HL-60 (cell line): Measurements from ENCODE around the gene APBA2.

Source experiments
- POLR2AphosphoS5 ChIP-seq: IDR thresholded peaks from 2 replicates; pipeline ENCODE4 v1.6.1; 2012; ENCODE audit warnings: low read depth
- TF ChIP-seq, protein P1 (sequence below): IDR thresholded peaks from one replicate; pipeline ENCODE4 v1.5.1; 2011; ENCODE audit warnings: low read length, control low read depth, inconsistent platforms; ENCODE audit not compliant: insufficient read depth

DNA sequence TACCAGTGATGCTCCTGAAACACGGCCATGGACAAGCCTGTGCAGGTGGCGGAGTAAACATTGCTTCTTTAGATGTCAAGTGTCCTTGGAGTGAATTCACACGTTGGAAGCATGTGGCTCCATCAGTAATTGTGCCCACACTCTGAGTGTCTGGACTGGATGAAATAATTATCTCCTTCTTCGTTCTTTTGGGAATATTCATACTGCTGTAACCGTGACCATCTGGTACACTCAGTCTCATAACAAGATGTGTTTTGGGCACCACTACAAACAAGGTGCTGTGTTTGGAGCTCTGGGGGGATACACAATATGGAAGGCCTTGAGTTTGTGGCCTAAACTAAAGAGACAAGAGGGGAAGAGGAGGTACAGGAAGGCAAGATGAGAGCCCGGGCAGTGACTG lies 165.6 kb downstream of the APBA2 start:
- TF ChIP-seq, protein P1, sequence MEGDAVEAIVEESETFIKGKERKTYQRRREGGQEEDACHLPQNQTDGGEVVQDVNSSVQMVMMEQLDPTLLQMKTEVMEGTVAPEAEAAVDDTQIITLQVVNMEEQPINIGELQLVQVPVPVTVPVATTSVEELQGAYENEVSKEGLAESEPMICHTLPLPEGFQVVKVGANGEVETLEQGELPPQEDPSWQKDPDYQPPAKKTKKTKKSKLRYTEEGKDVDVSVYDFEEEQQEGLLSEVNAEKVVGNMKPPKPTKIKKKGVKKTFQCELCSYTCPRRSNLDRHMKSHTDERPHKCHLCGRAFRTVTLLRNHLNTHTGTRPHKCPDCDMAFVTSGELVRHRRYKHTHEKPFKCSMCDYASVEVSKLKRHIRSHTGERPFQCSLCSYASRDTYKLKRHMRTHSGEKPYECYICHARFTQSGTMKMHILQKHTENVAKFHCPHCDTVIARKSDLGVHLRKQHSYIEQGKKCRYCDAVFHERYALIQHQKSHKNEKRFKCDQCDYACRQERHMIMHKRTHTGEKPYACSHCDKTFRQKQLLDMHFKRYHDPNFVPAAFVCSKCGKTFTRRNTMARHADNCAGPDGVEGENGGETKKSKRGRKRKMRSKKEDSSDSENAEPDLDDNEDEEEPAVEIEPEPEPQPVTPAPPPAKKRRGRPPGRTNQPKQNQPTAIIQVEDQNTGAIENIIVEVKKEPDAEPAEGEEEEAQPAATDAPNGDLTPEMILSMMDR = no peak
- no peak for TF ChIP-seq POLR2AphosphoS5
